Measurements from ENCODE around the gene HELB. TPM values are rescaled to one million over a fixed set of nuclear protein-coding genes. Genes with fewer than 3 reads are reported as not detected.

Gene HELB
- total and polyA plus RNA-seq, 2 of the 4 experiments (the other 2 are of a cell fraction): 0.72 to 2.9 TPM

GRCh38 chr12:66367015-66367667 lies 64.8 kb downstream of the HELB start:
- intact Hi-C loops (cut with micrococcal nuclease): no loop called here
- Histone ChIP-seq H3K36me3 (ENCODE audit: control insufficient read depth, insufficient read depth, low read length) (no peaks in the 10 kb centered on the region), H2BK20ac (ENCODE audit: low read depth, low read length) (no peak overlapping the region), H3K18ac (ENCODE audit: low read depth, low read length) (no peak overlapping the region), H2AK9ac (replicated peaks; ENCODE audit: low read depth, low read length, poor library complexity) (no peak overlapping the region), H2BK15ac (ENCODE audit: low read depth, low read length) (no peak overlapping the region), H4K91ac (ENCODE audit: insufficient read depth, low read depth, low read length) (no peak overlapping the region), H3K56ac (ENCODE audit: extremely low read depth, insufficient read depth, low read length) (no peak overlapping the region), H2BK120ac (ENCODE audit: low read depth, low read length) (no peak overlapping the region), H4K5ac (ENCODE audit: low read depth, low read length) (no peak overlapping the region), H4K20me1 (ENCODE audit: insufficient read depth, low read length) (no peaks in the 10 kb centered on the region), H3K27ac (ENCODE audit: insufficient read depth, low read length) (no peak overlapping the region), H3K4ac (ENCODE audit: low read depth, low read length) (no peak overlapping the region), H4K8ac (ENCODE audit: low read depth in 2 of 2, low read length in 2 of 2) (no peak overlapping the region), H2AK5ac (ENCODE audit: low read depth, low read length) (no peak overlapping the region), H3K4me1 (ENCODE audit: control insufficient read depth, insufficient read depth, low read length) (peaks cover 2% of the 10 kb centered on the region; the same call in 1 of the 2 replicates), H2BK5ac (ENCODE audit: low read depth, low read length, poor library complexity, severe bottlenecking) (no peak overlapping the region), H3K9me1 (ENCODE audit: insufficient read depth, low read length) (no peaks in the 10 kb centered on the region), H3K14ac (replicated peaks; ENCODE audit: low read depth, low read length) (no peak overlapping the region), H3K9me3 (ENCODE audit: control insufficient read depth, insufficient read depth, low read length) (no peaks in the 10 kb centered on the region), H3K79me1 (ENCODE audit: low read depth in 1 of 2, low read length in 2 of 2) (no peaks in the 10 kb centered on the region), H3K4me2 (ENCODE audit: low read depth, low read length) (no peak overlapping the region), H3K27me3 (ENCODE audit: control insufficient read depth, insufficient read depth, low read length) (peaks cover 7% of the 10 kb centered on the region), H3K4me3 (ENCODE audit: insufficient read depth, low read depth, low read length) (no peak overlapping the region), H2AFZ (replicated peaks; ENCODE audit: low read length, poor library complexity) (no peak overlapping the region), H3K9ac (ENCODE audit: low read depth, low read length) (no peak overlapping the region), H3K23ac (ENCODE audit: low read depth, low read length) (no peak overlapping the region)
- no TSS peak for BruUV-seq (replicated peaks)
- in situ Hi-C loops (cut with MboI; ENCODE audit: low sequenced_read_pairs): no loop called here
- ChIA-PET CTCF (interaction anchor here (1.2 kb wide), 1 partner anchor 19 kb away, joined by 3 read pairs; no protein-coding TSS in a partner anchor), POLR2A (ENCODE audit: unreplicated experiment) (no interaction called here)
- DNase-seq: no peak
- no CpG with 5 or more reads among the region's 3 CpGs for whole genome bisulfite sequencing, 2 experiments (ENCODE audit: extremely low coverage in 2 of 2, insufficient read length in 1 of 2)
- no peak for TF ChIP-seq MXI1 (IDR thresholded peaks at IDR 0.05; ENCODE audit: borderline replicate concordance, low read depth, low read length)
- peak; percentile 55 for TF ChIP-seq MAFK (IDR thresholded peaks at IDR 0.05; ENCODE audit: low read depth, low read length)
- no peak for ATAC-seq (ENCODE audit: low read depth)
- dilution Hi-C loops (cut with HindIII; ENCODE audit: low sequenced_read_pairs, unreplicated experiment): no loop called here
